Suppressor macrophage treated with lipopolysaccharide for 1 hour (primary cell): ENCODE results near the gene PAPPA.

Source experiments
- DNase-seq, 3 donors: peaks; one replicate each; pipeline ENCODE4 v3.0.0-alpha.2; 2020 to 2022

PAPPA gene, protein sequence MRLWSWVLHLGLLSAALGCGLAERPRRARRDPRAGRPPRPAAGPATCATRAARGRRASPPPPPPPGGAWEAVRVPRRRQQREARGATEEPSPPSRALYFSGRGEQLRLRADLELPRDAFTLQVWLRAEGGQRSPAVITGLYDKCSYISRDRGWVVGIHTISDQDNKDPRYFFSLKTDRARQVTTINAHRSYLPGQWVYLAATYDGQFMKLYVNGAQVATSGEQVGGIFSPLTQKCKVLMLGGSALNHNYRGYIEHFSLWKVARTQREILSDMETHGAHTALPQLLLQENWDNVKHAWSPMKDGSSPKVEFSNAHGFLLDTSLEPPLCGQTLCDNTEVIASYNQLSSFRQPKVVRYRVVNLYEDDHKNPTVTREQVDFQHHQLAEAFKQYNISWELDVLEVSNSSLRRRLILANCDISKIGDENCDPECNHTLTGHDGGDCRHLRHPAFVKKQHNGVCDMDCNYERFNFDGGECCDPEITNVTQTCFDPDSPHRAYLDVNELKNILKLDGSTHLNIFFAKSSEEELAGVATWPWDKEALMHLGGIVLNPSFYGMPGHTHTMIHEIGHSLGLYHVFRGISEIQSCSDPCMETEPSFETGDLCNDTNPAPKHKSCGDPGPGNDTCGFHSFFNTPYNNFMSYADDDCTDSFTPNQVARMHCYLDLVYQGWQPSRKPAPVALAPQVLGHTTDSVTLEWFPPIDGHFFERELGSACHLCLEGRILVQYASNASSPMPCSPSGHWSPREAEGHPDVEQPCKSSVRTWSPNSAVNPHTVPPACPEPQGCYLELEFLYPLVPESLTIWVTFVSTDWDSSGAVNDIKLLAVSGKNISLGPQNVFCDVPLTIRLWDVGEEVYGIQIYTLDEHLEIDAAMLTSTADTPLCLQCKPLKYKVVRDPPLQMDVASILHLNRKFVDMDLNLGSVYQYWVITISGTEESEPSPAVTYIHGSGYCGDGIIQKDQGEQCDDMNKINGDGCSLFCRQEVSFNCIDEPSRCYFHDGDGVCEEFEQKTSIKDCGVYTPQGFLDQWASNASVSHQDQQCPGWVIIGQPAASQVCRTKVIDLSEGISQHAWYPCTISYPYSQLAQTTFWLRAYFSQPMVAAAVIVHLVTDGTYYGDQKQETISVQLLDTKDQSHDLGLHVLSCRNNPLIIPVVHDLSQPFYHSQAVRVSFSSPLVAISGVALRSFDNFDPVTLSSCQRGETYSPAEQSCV (N-terminal part only)

DNA sequence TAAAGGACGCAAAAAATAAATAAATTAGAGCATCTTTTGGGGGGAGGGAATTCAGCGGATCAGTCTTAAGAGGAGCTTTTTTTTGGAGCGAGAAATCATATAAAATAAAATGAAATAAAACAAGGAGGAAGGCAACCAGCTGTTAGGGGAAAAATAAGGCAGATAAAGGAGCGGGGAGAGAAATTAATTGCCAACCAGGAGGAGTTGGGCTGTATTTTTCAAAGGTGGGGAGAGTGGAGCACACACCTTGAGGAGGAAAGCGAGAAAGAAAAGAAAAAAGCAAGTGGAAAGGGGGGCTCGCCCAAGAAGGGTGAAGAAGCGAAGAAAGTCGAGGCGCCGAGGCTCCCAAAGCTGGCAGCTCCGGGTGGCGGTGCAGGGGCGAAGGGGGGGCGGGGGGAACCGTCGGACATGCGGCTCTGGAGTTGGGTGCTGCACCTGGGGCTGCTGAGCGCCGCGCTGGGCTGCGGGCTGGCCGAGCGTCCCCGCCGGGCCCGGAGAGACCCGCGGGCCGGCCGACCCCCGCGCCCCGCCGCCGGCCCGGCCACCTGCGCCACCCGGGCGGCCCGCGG is at the start of gene PAPPA:
Gene PAPPA (plus strand): TSS at position 27 of the 569 bp plus-strand sequence. CDS start 382 bp downstream, at position 409.
- DNase-seq: no peak

GRCh38 chr9:116103976-116104820 is 49.4 kb upstream of the PAPPA start:
- no peak for DNase-seq

GRCh38 chr9:116112236-116112635 is 41.4 kb upstream of the PAPPA start:
- DNase-seq: no peak

DNA sequence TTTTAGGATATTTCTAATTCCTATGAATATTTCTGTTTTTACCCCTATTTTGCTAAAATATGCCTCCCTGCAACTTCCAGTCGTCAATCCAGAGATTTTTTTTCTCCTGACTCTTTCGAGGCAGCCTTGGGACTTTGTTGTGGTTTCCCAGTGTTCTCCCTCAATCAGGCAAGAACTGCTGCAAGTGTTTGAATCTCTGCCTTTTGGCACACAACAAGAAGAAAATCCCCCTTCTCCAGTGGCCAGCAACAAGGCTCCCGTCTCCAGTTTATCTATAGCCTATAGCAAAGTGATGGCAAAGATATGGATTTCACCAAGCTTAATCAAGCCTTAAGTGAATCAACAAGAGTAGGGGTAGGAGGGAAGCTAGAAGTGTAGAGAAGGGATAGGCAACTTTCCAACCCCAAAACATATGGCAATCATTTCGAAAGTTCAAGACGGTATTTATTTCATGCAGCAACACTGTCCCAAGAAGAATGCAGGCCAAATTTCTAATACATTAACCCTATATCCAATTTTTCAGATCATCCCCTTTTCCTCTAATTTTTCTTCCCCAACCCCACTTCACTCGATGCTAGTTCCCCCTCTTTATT is 37.7 kb upstream of the PAPPA start:
- no peak for DNase-seq

GRCh38 chr9:116116393-116116792 is 37.2 kb upstream of the PAPPA start:
- DNase-seq: no peak

DNA sequence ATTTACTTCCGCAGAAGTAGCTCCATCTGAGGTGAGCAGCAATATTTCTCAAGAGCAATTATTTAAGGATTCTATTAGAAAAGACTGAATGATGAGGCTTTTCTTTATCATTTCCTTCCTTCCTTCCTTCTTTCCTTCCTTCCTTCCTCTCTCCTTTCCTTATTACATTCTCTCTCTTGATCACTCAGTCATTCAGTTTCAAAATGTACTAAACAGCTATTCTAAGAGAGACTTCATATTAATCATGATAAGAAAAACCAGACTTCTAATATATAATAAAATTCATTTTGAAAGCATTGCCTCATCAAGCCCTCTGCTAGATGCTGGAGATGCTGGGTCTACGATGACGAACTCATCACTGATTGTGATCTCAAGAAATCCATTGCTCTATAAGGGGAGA is 30.4 kb upstream of the PAPPA start:
- no peak for DNase-seq

DNA sequence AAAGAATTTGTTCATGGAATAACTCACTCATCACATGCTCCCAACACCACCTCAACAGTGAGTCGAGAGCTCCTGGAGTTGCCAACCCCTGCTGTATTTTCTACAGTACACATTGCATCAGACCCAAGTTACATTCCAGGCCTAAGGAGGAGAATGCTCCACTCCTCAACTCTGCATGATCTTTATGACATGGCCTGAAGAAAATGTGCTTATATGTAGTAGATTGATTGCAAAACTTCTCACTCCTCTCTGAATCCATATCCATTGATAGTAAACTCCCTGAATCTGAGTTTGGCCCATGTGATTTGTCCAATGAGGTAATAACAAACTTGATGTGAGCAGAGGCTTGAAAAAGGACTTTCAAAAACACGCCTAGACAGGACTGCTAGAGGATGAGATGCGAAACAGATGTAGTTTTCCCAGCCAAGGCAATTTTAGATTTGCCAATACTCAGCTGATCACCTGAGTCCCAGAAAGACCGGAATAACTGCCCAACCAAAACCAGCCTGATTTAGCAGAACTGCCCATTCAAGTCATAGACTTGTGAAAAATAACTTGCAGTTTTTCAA is 29.0 kb upstream of the PAPPA start:
- no peak for DNase-seq

- no peak for DNase-seq
Measured at GRCh38 chr9:116133163-116133562, 20.4 kb upstream of the PAPPA start.

- no peak for DNase-seq
Measured at GRCh38 chr9:116134975-116135374, 18.6 kb upstream of the PAPPA start.

- no peak for DNase-seq
Measured at GRCh38 chr9:116137010-116137409, 16.6 kb upstream of the PAPPA start.

DNA sequence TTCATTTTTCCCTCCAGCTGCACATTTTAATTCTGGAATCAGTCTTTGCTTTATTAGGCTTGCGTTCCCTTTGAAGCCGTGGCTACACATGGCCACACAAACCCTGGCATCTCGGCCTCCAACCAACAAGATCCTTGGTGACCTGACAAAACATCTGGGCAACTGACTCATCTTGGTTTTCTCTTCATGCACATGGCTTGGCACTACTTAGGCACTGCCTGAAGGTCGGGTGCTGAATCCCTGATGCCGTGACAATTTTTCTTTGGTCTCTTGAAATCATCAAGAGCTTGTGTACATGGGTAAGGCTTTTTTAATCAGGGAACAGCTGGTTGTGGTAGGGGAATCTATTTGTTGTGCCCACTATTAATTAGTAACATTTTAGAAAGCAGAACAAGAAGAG is 16.0 kb upstream of the PAPPA start:
- DNase-seq: no peak

- no peak for DNase-seq
Measured at GRCh38 chr9:116141864-116142561, 11.6 kb upstream of the PAPPA start.

DNA sequence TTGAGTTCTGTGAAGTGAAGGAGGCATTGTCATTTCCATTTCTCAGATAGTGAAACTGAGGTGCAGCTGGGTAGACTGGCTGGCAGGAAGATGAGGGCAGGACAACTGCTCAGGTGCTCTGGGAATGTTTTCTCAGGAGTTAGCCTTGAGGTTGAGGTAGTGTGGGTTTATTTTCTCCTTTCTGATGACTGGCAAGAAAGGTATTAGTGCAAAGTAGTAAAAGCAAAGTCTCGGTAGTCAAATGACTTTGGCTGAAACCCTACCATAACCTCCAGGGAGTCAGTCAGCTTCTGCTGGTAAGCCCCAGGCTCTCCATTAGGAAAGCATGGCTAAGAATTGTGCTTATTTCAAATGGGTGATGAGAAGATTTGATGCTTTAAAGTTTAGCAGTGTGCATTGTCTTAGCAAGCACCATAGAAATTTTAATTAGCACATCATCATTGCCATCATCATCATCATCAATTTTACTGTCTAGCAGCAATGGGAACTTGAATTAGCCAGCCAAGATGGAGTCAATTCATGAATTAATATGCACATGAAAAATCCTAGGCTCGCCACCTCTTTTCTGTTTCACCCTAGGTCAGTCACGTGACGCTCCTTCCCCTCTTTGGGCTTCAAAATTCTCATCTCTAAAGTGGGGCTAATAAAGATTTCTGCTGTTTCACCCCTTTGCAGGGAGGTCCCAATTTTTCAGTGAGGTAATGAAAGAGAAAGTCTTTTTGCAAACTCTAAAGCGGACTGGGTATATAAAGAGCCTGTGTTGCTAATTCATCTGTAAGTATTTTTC is 10.7 kb upstream of the PAPPA start:
- DNase-seq: no peak

- DNase-seq: no peak
Measured at GRCh38 chr9:116144038-116144437, 9.6 kb upstream of the PAPPA start.

- no peak for DNase-seq
Measured at GRCh38 chr9:116144555-116144954, 9.0 kb upstream of the PAPPA start.

DNA sequence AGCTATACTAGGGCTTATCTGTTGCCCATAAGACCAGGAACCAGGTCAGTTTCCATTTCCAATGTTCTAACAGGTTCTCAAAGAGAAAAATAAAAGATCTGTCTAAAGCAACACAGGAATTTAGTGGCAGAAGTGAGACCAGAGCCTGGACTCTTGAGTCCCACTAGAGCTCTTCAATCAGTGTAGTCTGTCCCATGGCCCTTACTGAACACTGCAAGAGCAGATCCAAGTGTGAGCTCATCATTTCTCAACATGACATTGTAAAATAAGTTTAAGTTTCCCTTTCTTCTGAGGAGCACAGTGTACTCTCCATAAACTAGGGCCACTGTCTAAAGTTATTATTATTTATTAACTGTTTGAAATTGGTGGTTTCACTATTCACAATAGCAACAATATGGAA is 8.6 kb upstream of the PAPPA start:
- no peak for DNase-seq

DNA sequence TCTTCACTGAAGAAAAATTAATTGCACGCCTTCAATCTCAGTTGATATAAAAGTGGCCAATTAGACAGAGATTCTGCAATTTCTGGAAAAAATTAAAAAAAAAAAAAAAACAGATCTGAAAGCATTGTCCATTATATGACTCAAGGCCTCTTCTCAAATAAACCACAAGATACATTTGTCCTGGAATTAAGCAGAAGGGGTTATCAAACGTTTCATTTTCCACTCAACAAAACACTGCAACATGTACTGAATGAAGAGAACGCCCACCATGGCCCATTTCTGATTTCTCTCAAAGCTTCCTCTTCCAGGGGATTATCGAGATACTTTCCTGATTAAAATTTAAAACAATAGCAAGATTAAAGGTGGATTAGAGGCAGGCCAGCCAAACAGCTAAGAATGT is 5.8 kb upstream of the PAPPA start:
- DNase-seq: no peak

DNA sequence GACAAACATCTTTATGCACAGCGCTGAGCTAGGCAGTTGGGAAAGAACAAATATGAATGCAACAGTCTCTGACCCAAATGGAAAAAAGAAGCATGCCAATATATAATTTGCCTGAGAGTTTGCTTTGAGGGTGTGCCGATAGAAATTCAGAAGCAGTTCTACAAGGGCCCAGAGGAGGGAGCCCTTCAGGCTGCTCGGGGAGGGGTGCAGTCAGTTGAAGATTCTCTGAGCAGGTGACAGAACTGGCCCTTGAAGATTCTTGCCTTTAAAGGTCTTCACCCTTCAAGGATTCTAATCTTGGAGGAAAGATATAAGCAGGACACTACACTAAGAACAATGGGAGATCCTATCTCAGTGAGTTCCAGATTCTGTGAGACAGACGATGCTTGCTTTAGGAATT is 3.7 kb upstream of the PAPPA start:
- DNase-seq: peak; percentile 17 to 30 (median 26)

- DNase-seq: no peak
Measured at GRCh38 chr9:116151199-116151598, 2.4 kb upstream of the PAPPA start.

DNA sequence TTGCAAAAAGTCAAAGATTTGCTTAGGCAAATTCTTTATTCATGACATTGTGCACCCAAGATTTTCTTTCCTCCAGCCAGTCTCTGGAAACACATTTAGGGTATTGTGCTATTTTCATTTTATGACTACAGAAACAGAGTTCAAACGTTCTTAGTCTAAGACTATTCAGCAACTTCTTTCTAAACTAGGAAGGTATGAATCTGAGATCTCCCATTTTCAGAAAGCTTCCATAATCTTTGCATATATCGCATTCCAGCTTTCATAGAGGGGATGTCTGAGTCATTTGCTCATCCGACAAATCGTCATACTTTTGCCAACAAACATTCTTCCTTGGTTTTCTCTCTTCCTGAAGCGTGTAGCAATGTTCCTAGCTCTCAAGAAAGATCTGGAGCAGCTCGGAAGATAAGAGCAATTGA is 1.6 kb upstream of the PAPPA start:
- no peak for DNase-seq
